ENCODE data around the gene RALA. TPM values are rescaled to one million over a fixed set of nuclear protein-coding genes. Genes with fewer than 3 reads are reported as not detected.
A peak's percentile ranks its signal among the peaks of the same experiment; 100 is the strongest.

Gene RALA
- total and polyA plus RNA-seq, 2 donors = 11.6 to 38.2 TPM

GRCh38 chr7:39696631-39697030 lies 73.3 kb downstream of the RALA start:
- Histone ChIP-seq H3K27me3 (ENCODE audit: control insufficient read depth in 2 of 2, insufficient read depth in 1 of 2, low read length in 1 of 2) (no peaks in the 10 kb centered on the region), H3K4me1 (ENCODE audit: control insufficient read depth in 2 of 2, insufficient read depth in 2 of 2, low read length in 2 of 2) (peaks cover 0 to 3% of the 10 kb centered on the region in 2 donors), H3K36me3 (ENCODE audit: control insufficient read depth in 2 of 2, insufficient read depth in 2 of 2, low read length in 1 of 2) (peaks cover 18% of the 10 kb centered on the region in 2 donors), H3K27ac (ENCODE audit: low read depth in 1 of 2, low read length in 1 of 2) (no peak overlapping the region), H3K9me3 (ENCODE audit: control insufficient read depth in 2 of 2, insufficient read depth in 1 of 2, low read length in 1 of 2) (no peaks in the 10 kb centered on the region), H3K4me3 (ENCODE audit: low read length in 2 of 2) (no peak overlapping the region)
- no peak for DNase-seq (ENCODE audit: low read depth in 6 of 9, low spot score in 9 of 9)
- 97% methylated on average over 3 of the region's 3 CpGs for WGBS

- WGBS = 95% methylated on average over 1 of the region's 1 CpG
- Histone ChIP-seq H3K4me1 (ENCODE audit: control insufficient read depth in 2 of 2, insufficient read depth in 2 of 2, low read length in 2 of 2) (peaks cover 0 to 3% of the 10 kb centered on the region in 2 donors), H3K36me3 (ENCODE audit: control insufficient read depth in 2 of 2, insufficient read depth in 2 of 2, low read length in 1 of 2) (peaks cover 18% of the 10 kb centered on the region in 2 donors), H3K27me3 (ENCODE audit: control insufficient read depth in 2 of 2, insufficient read depth in 1 of 2, low read length in 1 of 2) (no peaks in the 10 kb centered on the region), H3K9me3 (ENCODE audit: control insufficient read depth in 2 of 2, insufficient read depth in 1 of 2, low read length in 1 of 2) (no peaks in the 10 kb centered on the region), H3K4me3 (ENCODE audit: low read length in 2 of 2) (no peak overlapping the region), H3K27ac (ENCODE audit: low read depth in 1 of 2, low read length in 1 of 2) (no peak overlapping the region)
- no peak for DNase-seq (ENCODE audit: low read depth in 6 of 9, low spot score in 9 of 9)
Observed at GRCh38 chr7:39697483-39697882, 74.1 kb downstream of the RALA start.

GRCh38 chr7:39700165-39700564 lies 76.8 kb downstream of the RALA start:
- Histone ChIP-seq H3K9me3 (ENCODE audit: control insufficient read depth in 2 of 2, insufficient read depth in 1 of 2, low read length in 1 of 2) (no peaks in the 10 kb centered on the region), H3K4me3 (ENCODE audit: low read length in 2 of 2) (no peak overlapping the region), H3K27ac (ENCODE audit: low read depth in 1 of 2, low read length in 1 of 2) (no peak overlapping the region), H3K36me3 (ENCODE audit: control insufficient read depth in 2 of 2, insufficient read depth in 2 of 2, low read length in 1 of 2) (peaks cover 16 to 18% of the 10 kb centered on the region in 2 donors), H3K4me1 (ENCODE audit: control insufficient read depth in 2 of 2, insufficient read depth in 2 of 2, low read length in 2 of 2) (peaks cover 0 to 3% of the 10 kb centered on the region in 2 donors), H3K27me3 (ENCODE audit: control insufficient read depth in 2 of 2, insufficient read depth in 1 of 2, low read length in 1 of 2) (no peaks in the 10 kb centered on the region)
- 96% methylated on average over 2 of the region's 2 CpGs for WGBS
- DNase-seq (ENCODE audit: low read depth in 6 of 9, low spot score in 9 of 9) = no peak

GRCh38 chr7:39700932-39701331 lies 77.6 kb downstream of the RALA start:
- H3K4me3 ChIP-seq (ENCODE audit: low read length in 2 of 2) = no peak overlapping the region
- no peak overlapping the region for H3K27ac ChIP-seq (ENCODE audit: low read depth in 1 of 2, low read length in 1 of 2)
- peaks cover 0 to 3% of the 10 kb centered on the region in 2 donors for H3K4me1 ChIP-seq (ENCODE audit: control insufficient read depth in 2 of 2, insufficient read depth in 2 of 2, low read length in 2 of 2)
- H3K9me3 ChIP-seq (ENCODE audit: control insufficient read depth in 2 of 2, insufficient read depth in 1 of 2, low read length in 1 of 2) = no peaks in the 10 kb centered on the region
- no peaks in the 10 kb centered on the region for H3K27me3 ChIP-seq (ENCODE audit: control insufficient read depth in 2 of 2, insufficient read depth in 1 of 2, low read length in 1 of 2)
- 96% methylated on average over 8 of the region's 8 CpGs for WGBS
- H3K36me3 ChIP-seq (ENCODE audit: control insufficient read depth in 2 of 2, insufficient read depth in 2 of 2, low read length in 1 of 2) = peaks cover 16 to 18% of the 10 kb centered on the region in 2 donors
- DNase-seq (ENCODE audit: low read depth in 6 of 9, low spot score in 9 of 9) = no peak

- 98% methylated on average over 4 of the region's 4 CpGs for WGBS
- no peak overlapping the region for H3K4me3 ChIP-seq (ENCODE audit: low read length in 2 of 2)
- no peaks in the 10 kb centered on the region for H3K27me3 ChIP-seq (ENCODE audit: control insufficient read depth in 2 of 2, insufficient read depth in 1 of 2, low read length in 1 of 2)
- H3K36me3 ChIP-seq (ENCODE audit: control insufficient read depth in 2 of 2, insufficient read depth in 2 of 2, low read length in 1 of 2) = peaks cover 13 to 16% of the 10 kb centered on the region in 2 donors
- no peak overlapping the region for H3K27ac ChIP-seq (ENCODE audit: low read depth in 1 of 2, low read length in 1 of 2)
- DNase-seq (ENCODE audit: low read depth in 6 of 9, low spot score in 9 of 9) = no peak
- H3K9me3 ChIP-seq (ENCODE audit: control insufficient read depth in 2 of 2, insufficient read depth in 1 of 2, low read length in 1 of 2) = no peaks in the 10 kb centered on the region
- H3K4me1 ChIP-seq (ENCODE audit: control insufficient read depth in 2 of 2, insufficient read depth in 2 of 2, low read length in 2 of 2) = peaks cover 0 to 3% of the 10 kb centered on the region in 2 donors
Observed at GRCh38 chr7:39702133-39702532, 78.8 kb downstream of the RALA start.

- H3K4me1 ChIP-seq (ENCODE audit: control insufficient read depth in 2 of 2, insufficient read depth in 2 of 2, low read length in 2 of 2) = peaks cover 0 to 3% of the 10 kb centered on the region in 2 donors
- 90% methylated on average over 5 of the region's 5 CpGs for WGBS
- no peaks in the 10 kb centered on the region for H3K9me3 ChIP-seq (ENCODE audit: control insufficient read depth in 2 of 2, insufficient read depth in 1 of 2, low read length in 1 of 2)
- H3K36me3 ChIP-seq (ENCODE audit: control insufficient read depth in 2 of 2, insufficient read depth in 2 of 2, low read length in 1 of 2) = peaks cover 8 to 9% of the 10 kb centered on the region in 2 donors
- H3K27me3 ChIP-seq (ENCODE audit: control insufficient read depth in 2 of 2, insufficient read depth in 1 of 2, low read length in 1 of 2) = no peaks in the 10 kb centered on the region
- H3K4me3 ChIP-seq (ENCODE audit: low read length in 2 of 2) = no peak overlapping the region
- DNase-seq (ENCODE audit: low read depth in 6 of 9, low spot score in 9 of 9) = no peak
- no peak overlapping the region for H3K27ac ChIP-seq (ENCODE audit: low read depth in 1 of 2, low read length in 1 of 2)
Observed at GRCh38 chr7:39703144-39703543, 79.8 kb downstream of the RALA start.

- H3K36me3 ChIP-seq (ENCODE audit: control insufficient read depth in 2 of 2, insufficient read depth in 2 of 2, low read length in 1 of 2) = no peaks in the 10 kb centered on the region
- no peak overlapping the region for H3K27ac ChIP-seq (ENCODE audit: low read depth in 1 of 2, low read length in 1 of 2)
- DNase-seq (ENCODE audit: low read depth in 6 of 9, low spot score in 9 of 9) = no peak
- H3K27me3 ChIP-seq (ENCODE audit: control insufficient read depth in 2 of 2, insufficient read depth in 1 of 2, low read length in 1 of 2) = no peaks in the 10 kb centered on the region
- WGBS = over 99% methylated on average over 5 of the region's 5 CpGs
- no peak overlapping the region for H3K4me3 ChIP-seq (ENCODE audit: low read length in 2 of 2)
- H3K4me1 ChIP-seq (ENCODE audit: control insufficient read depth in 2 of 2, insufficient read depth in 2 of 2, low read length in 2 of 2) = peaks cover 0 to 3% of the 10 kb centered on the region in 2 donors
- H3K9me3 ChIP-seq (ENCODE audit: control insufficient read depth in 2 of 2, insufficient read depth in 1 of 2, low read length in 1 of 2) = peaks cover 0 to 2% of the 10 kb centered on the region in 2 donors
Observed at GRCh38 chr7:39709029-39709428, 85.7 kb downstream of the RALA start.

GRCh38 chr7:39709768-39710311 lies 86.5 kb downstream of the RALA start:
- H3K4me3 ChIP-seq (ENCODE audit: low read length in 2 of 2) = no peak overlapping the region
- peaks cover 2 to 10% of the 10 kb centered on the region in 2 donors for H3K9me3 ChIP-seq (ENCODE audit: control insufficient read depth in 2 of 2, insufficient read depth in 1 of 2, low read length in 1 of 2)
- H3K27ac ChIP-seq (ENCODE audit: low read depth in 1 of 2, low read length in 1 of 2) = no peak overlapping the region
- H3K27me3 ChIP-seq (ENCODE audit: control insufficient read depth in 2 of 2, insufficient read depth in 1 of 2, low read length in 1 of 2) = no peaks in the 10 kb centered on the region
- 56% methylated on average over 3 of the region's 3 CpGs for WGBS
- peak in 3 of 9 donors; percentile 10 to 32 (median 15) for DNase-seq (ENCODE audit: low read depth in 6 of 9, low spot score in 9 of 9)
- peaks cover 0 to 3% of the 10 kb centered on the region in 2 donors for H3K4me1 ChIP-seq (ENCODE audit: control insufficient read depth in 2 of 2, insufficient read depth in 2 of 2, low read length in 2 of 2)
- H3K36me3 ChIP-seq (ENCODE audit: control insufficient read depth in 2 of 2, insufficient read depth in 2 of 2, low read length in 1 of 2) = no peaks in the 10 kb centered on the region

GRCh38 chr7:39712751-39713150 lies 89.4 kb downstream of the RALA start:
- no peaks in the 10 kb centered on the region for H3K27me3 ChIP-seq (ENCODE audit: control insufficient read depth in 2 of 2, insufficient read depth in 1 of 2, low read length in 1 of 2)
- WGBS = 88% methylated on average over 1 of the region's 1 CpG
- H3K4me3 ChIP-seq (ENCODE audit: low read length in 2 of 2) = no peak overlapping the region
- no peak for DNase-seq (ENCODE audit: low read depth in 6 of 9, low spot score in 9 of 9)
- H3K27ac ChIP-seq (ENCODE audit: low read depth in 1 of 2, low read length in 1 of 2) = peak overlapping the region in 1 of 2 donors; percentile 24
- H3K9me3 ChIP-seq (ENCODE audit: control insufficient read depth in 2 of 2, insufficient read depth in 1 of 2, low read length in 1 of 2) = peaks cover 2 to 16% of the 10 kb centered on the region in 2 donors
- no peaks in the 10 kb centered on the region for H3K36me3 ChIP-seq (ENCODE audit: control insufficient read depth in 2 of 2, insufficient read depth in 2 of 2, low read length in 1 of 2)
- peaks cover 0 to 3% of the 10 kb centered on the region in 2 donors for H3K4me1 ChIP-seq (ENCODE audit: control insufficient read depth in 2 of 2, insufficient read depth in 2 of 2, low read length in 2 of 2)

All from thymus (tissue), 11 donors.